ENCODE measurements around the gene CLCN4. TPM values are rescaled to one million over a fixed set of nuclear protein-coding genes. Genes with fewer than 3 reads are reported as not detected.

CLCN4 gene
- total RNA-seq, 1 experiment from 2014 or later: 3.1 TPM

DNA sequence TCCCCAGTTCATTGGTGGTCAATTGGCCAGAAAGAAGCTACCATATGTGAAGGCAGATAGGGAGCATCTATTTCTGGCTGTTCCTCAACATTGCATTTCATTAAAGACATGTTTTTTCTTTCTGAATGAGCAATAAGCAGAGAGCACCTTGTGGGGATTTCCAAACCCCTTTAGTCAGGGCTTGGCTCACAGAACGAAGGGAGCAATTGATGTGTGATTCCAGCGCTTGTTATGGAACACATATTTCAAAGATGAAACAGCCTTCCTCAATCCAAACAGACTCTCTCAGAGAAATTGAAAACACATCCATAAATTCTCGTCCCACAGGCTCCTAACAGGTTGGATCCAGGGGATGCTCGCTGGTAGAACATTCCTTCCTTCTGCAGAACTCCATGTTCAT is 84.1 kb downstream of the CLCN4 start:
- Histone ChIP-seq H4K20me1 (ENCODE audit: insufficient read depth) (no peaks in the 10 kb centered on the region), H3K4me2 (no peak overlapping the region), H3K4me1 (replicated peaks; ENCODE audit: insufficient read depth) (peaks cover 10% of the 10 kb centered on the region), H3K4me3 (no peak overlapping the region), H3K9me3 (ENCODE audit: insufficient read depth, low read depth) (no peaks in the 10 kb centered on the region), H3F3A (ENCODE audit: insufficient read depth, low read depth) (no peaks in the 10 kb centered on the region), H3K79me2 (ENCODE audit: low read depth) (no peaks in the 10 kb centered on the region), H3K27me3 (ENCODE audit: insufficient read depth, low read depth) (no peaks in the 10 kb centered on the region), H3K27ac (no peak overlapping the region), H2AFZ (no peak overlapping the region), H3K36me3 (ENCODE audit: low read depth) (no peaks in the 10 kb centered on the region), H3K9me2 (ENCODE audit: insufficient read depth) (no peaks in the 10 kb centered on the region)
- BruUV-seq (replicated peaks): no TSS peak
- TF ChIP-seq, protein P1, sequence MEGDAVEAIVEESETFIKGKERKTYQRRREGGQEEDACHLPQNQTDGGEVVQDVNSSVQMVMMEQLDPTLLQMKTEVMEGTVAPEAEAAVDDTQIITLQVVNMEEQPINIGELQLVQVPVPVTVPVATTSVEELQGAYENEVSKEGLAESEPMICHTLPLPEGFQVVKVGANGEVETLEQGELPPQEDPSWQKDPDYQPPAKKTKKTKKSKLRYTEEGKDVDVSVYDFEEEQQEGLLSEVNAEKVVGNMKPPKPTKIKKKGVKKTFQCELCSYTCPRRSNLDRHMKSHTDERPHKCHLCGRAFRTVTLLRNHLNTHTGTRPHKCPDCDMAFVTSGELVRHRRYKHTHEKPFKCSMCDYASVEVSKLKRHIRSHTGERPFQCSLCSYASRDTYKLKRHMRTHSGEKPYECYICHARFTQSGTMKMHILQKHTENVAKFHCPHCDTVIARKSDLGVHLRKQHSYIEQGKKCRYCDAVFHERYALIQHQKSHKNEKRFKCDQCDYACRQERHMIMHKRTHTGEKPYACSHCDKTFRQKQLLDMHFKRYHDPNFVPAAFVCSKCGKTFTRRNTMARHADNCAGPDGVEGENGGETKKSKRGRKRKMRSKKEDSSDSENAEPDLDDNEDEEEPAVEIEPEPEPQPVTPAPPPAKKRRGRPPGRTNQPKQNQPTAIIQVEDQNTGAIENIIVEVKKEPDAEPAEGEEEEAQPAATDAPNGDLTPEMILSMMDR (conservative IDR thresholded peaks at IDR 0.05): no peak
- TF ChIP-seq EZH2 (IDR thresholded peaks at IDR 0.05; ENCODE audit: low read depth): no peak
- ChIA-PET CTCF (no interaction called here), POLR2A (ENCODE audit: unreplicated experiment) (no interaction called here)
- no peak for DNase-seq
- intact Hi-C loops (cut with micrococcal nuclease; ENCODE audit: unreplicated experiment): no loop called here

DNA sequence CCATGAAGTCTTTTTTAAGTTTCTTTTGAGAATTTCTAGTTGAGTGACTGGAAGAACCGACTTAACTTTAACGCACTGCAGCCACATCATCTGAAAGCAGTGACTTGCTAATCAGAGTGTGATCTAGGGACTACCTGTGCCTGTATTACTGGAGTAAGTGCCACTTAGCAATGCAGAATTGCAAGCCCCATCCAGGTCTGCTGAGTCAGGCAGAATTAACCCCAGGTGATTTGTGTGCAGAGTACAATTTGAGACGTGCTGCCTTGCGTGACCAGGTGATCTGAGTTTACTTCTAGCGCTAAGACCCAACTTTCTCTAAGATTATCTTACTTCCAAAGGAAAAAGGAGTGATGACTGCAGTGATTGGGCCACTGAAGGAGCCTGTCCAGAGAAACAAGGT is 85.3 kb downstream of the CLCN4 start:
- POLR2A ChIA-PET (ENCODE audit: unreplicated experiment): no interaction called here
- Histone ChIP-seq H3K9me3 (ENCODE audit: insufficient read depth, low read depth) (no peaks in the 10 kb centered on the region), H3K27me3 (ENCODE audit: insufficient read depth, low read depth) (no peaks in the 10 kb centered on the region), H2AFZ (no peak overlapping the region), H3K9me2 (ENCODE audit: insufficient read depth) (no peaks in the 10 kb centered on the region), H3F3A (ENCODE audit: insufficient read depth, low read depth) (no peaks in the 10 kb centered on the region), H4K20me1 (ENCODE audit: insufficient read depth) (no peaks in the 10 kb centered on the region), H3K36me3 (ENCODE audit: low read depth) (no peaks in the 10 kb centered on the region), H3K27ac (no peak overlapping the region), H3K79me2 (ENCODE audit: low read depth) (no peaks in the 10 kb centered on the region), H3K4me2 (no peak overlapping the region), H3K4me1 (replicated peaks; ENCODE audit: insufficient read depth) (peaks cover 10% of the 10 kb centered on the region), H3K4me3 (no peak overlapping the region)
- TF ChIP-seq, protein P1 (conservative IDR thresholded peaks at IDR 0.05): no peak
- no peak for TF ChIP-seq EZH2 (IDR thresholded peaks at IDR 0.05; ENCODE audit: low read depth)
- no TSS peak for BruUV-seq (replicated peaks)
- CTCF ChIA-PET: no interaction called here
- intact Hi-C loops (cut with micrococcal nuclease; ENCODE audit: unreplicated experiment): no loop called here
- no peak for DNase-seq

DNA sequence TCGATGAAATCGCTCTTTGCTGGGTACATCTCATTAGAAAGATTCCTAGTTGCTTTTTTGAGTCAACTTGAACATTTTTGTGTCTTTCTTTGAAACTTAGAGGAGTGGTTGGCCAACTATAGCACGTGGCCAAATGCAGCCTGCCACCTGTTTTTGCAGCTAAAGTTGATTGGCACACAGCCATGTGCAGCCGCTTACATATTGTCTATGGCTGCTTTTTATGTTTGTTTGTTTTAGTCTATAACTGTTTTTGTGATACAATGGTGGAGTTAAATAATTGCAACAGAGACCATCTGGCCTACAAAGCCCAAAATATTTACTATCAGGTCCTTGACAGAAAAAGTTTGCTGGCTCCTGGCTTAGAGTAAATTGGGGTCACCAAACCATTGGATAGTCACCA is 86.3 kb downstream of the CLCN4 start:
- H3K27me3 ChIP-seq (ENCODE audit: insufficient read depth, low read depth): no peaks in the 10 kb centered on the region
- H4K20me1 ChIP-seq (ENCODE audit: insufficient read depth): no peaks in the 10 kb centered on the region
- H3K4me3 ChIP-seq: no peak overlapping the region
- ChIA-PET CTCF (no interaction called here), POLR2A (ENCODE audit: unreplicated experiment) (no interaction called here)
- no peaks in the 10 kb centered on the region for H3K9me3 ChIP-seq (ENCODE audit: insufficient read depth, low read depth)
- H3F3A ChIP-seq (ENCODE audit: insufficient read depth, low read depth): no peaks in the 10 kb centered on the region
- H3K79me2 ChIP-seq (ENCODE audit: low read depth): no peaks in the 10 kb centered on the region
- intact Hi-C loops (cut with micrococcal nuclease; ENCODE audit: unreplicated experiment): no loop called here
- no TSS peak for BruUV-seq (replicated peaks)
- no peak overlapping the region for H3K27ac ChIP-seq
- H3K4me2 ChIP-seq: no peak overlapping the region
- no peaks in the 10 kb centered on the region for H3K9me2 ChIP-seq (ENCODE audit: insufficient read depth)
- no peak overlapping the region for H2AFZ ChIP-seq
- DNase-seq: no peak
- no peaks in the 10 kb centered on the region for H3K36me3 ChIP-seq (ENCODE audit: low read depth)
- peaks cover 10% of the 10 kb centered on the region for H3K4me1 ChIP-seq (replicated peaks; ENCODE audit: insufficient read depth)
- no peak for TF ChIP-seq EZH2 (IDR thresholded peaks at IDR 0.05; ENCODE audit: low read depth)
- TF ChIP-seq, protein P1 (conservative IDR thresholded peaks at IDR 0.05): no peak
